Liver (tissue), 9 donors: ENCODE data around the gene PDLIM4. TPM values are rescaled to one million over a fixed set of nuclear protein-coding genes. Genes with fewer than 3 reads are reported as not detected.
A peak's percentile ranks its signal among the peaks of the same experiment; 100 is the strongest.

Experiments
- DNase-seq: peaks from one replicate; pipeline ENCODE4 v3.0.0-alpha.2; 2017; ENCODE audit warnings: low spot score
- H3K27ac ChIP-seq, 2 donors: one replicate each; pipeline ENCODE4 v1.7.0; 2013; ENCODE audit warnings: inconsistent platforms in 2 of 2, low read length in 2 of 2, control low read depth in 1 of 2, low read depth in 1 of 2, mild to moderate bottlenecking in 1 of 2
- H3K27me3 ChIP-seq, 4 donors: one replicate each; pipeline versions ENCODE4 v1.6.1 to v1.7.0; 2013; ENCODE audit warnings: low read length in 3 of 4, inconsistent platforms in 1 of 4, mild to moderate bottlenecking in 1 of 4, moderate library complexity in 1 of 4; ENCODE audit not compliant: control insufficient read depth in 4 of 4, insufficient read depth in 4 of 4
- H3K36me3 ChIP-seq, 4 donors: one replicate each; pipeline versions ENCODE4 v1.6.1 to v1.7.0; 2013; ENCODE audit warnings: low read length in 3 of 4, mild to moderate bottlenecking in 3 of 4, low read depth in 1 of 4, moderate library complexity in 1 of 4; ENCODE audit not compliant: control insufficient read depth in 4 of 4, insufficient read depth in 3 of 4
- H3K4me1 ChIP-seq, 4 donors: one replicate each; pipeline versions ENCODE4 v1.6.1 to v1.7.0; 2013; ENCODE audit warnings: low read length in 3 of 4, mild to moderate bottlenecking in 3 of 4, moderate library complexity in 1 of 4; ENCODE audit not compliant: control insufficient read depth in 4 of 4, insufficient read depth in 4 of 4
- H3K4me3 ChIP-seq, 3 donors: one replicate each; pipeline versions ENCODE4 v1.6.1 to v1.7.0; 2013; ENCODE audit warnings: low read length in 3 of 3, control low read depth in 1 of 3, low read depth in 1 of 3, mild to moderate bottlenecking in 1 of 3
- H3K9ac ChIP-seq, 2 donors: one replicate each; pipeline ENCODE4 v1.7.0; 2013; ENCODE audit warnings: low read length in 2 of 2, mild to moderate bottlenecking in 2 of 2, moderate library complexity in 2 of 2, control low read depth in 1 of 2, low read depth in 1 of 2
- H3K9me3 ChIP-seq, 4 donors: one replicate each; pipeline versions ENCODE4 v1.6.1 to v1.7.0; 2013; ENCODE audit warnings: low read length in 3 of 4; ENCODE audit not compliant: control insufficient read depth in 4 of 4
- ATF3 ChIP-seq: IDR thresholded peaks from 2 replicates; pipeline ENCODE4 v1.6.1; 2016; ENCODE audit warnings: antibody characterized with exemption
- CTCF ChIP-seq: fragments of 150-350 bp; IDR thresholded peaks from 2 replicates; pipeline ENCODE4 v1.5.1; 2017; ENCODE audit warnings: improper control_type of control experiment, low read depth, low read length; ENCODE audit not compliant: missing input control
- EGR1 ChIP-seq, 2 donors: IDR thresholded peaks; 2 replicates each; pipeline ENCODE4 v1.6.1; 2016 to 2018; ENCODE audit warnings: antibody characterized with exemption in 2 of 2, low read depth in 2 of 2
- FOXA1 ChIP-seq: IDR thresholded peaks from 2 replicates; pipeline ENCODE4 v1.6.1; 2016; ENCODE audit warnings: antibody characterized with exemption
- FOXA2 ChIP-seq: IDR thresholded peaks from 2 replicates; pipeline ENCODE4 v1.6.1; 2016; ENCODE audit warnings: antibody characterized with exemption
- GABPA ChIP-seq, 2 donors: IDR thresholded peaks in 1 of 2; conservative IDR thresholded peaks in 1 of 2; 2 replicates each; pipeline ENCODE4 v1.6.1; 2016; ENCODE audit warnings: antibody characterized with exemption in 2 of 2, mild to moderate bottlenecking in 1 of 2, moderate library complexity in 1 of 2
- HNF4A ChIP-seq, 2 donors: conservative IDR thresholded peaks; 2 replicates each; pipeline ENCODE4 v1.6.1; 2016; ENCODE audit warnings: antibody characterized with exemption in 2 of 2, mild to moderate bottlenecking in 2 of 2
- HNF4G ChIP-seq: IDR thresholded peaks from 2 replicates; pipeline ENCODE4 v1.6.1; 2016; ENCODE audit warnings: antibody characterized with exemption
- JUND ChIP-seq, 2 donors: IDR thresholded peaks; 2 replicates each; pipeline ENCODE4 v1.6.1; 2016; ENCODE audit warnings: antibody characterized with exemption in 2 of 2
- MAX ChIP-seq: IDR thresholded peaks from 2 replicates; pipeline ENCODE4 v1.6.1; 2016; ENCODE audit warnings: antibody characterized with exemption
- NR2F2 ChIP-seq: IDR thresholded peaks from 2 replicates; pipeline ENCODE4 v1.6.1; 2016; ENCODE audit warnings: antibody characterized with exemption
- RAD21 ChIP-seq, 2 donors: IDR thresholded peaks; 2 replicates each; pipeline ENCODE4 v1.6.1; 2016; ENCODE audit warnings: antibody characterized with exemption in 2 of 2, mild to moderate bottlenecking in 2 of 2
- REST ChIP-seq: IDR thresholded peaks from 2 replicates; pipeline ENCODE4 v1.6.1; 2016; ENCODE audit warnings: antibody characterized with exemption, mild to moderate bottlenecking
- RXRA ChIP-seq, 2 donors: IDR thresholded peaks; 2 replicates each; pipeline ENCODE4 v1.6.1; 2017 to 2018; ENCODE audit warnings: antibody characterized with exemption in 2 of 2, mild to moderate bottlenecking in 1 of 2
- SP1 ChIP-seq: IDR thresholded peaks from 2 replicates; pipeline ENCODE4 v1.6.1; 2018; ENCODE audit warnings: antibody characterized with exemption, mild to moderate bottlenecking
- TAF1 ChIP-seq: conservative IDR thresholded peaks from 2 replicates; pipeline ENCODE4 v1.6.1; 2016; ENCODE audit warnings: antibody characterized with exemption, mild to moderate bottlenecking
- YY1 ChIP-seq: IDR thresholded peaks from 2 replicates; pipeline ENCODE4 v1.6.1; 2016; ENCODE audit warnings: antibody characterized with exemption, mild to moderate bottlenecking
- ZBTB33 ChIP-seq: IDR thresholded peaks from 2 replicates; pipeline ENCODE4 v1.6.1; 2016; ENCODE audit warnings: antibody characterized with exemption
- WGBS: extraction: QIAGEN DNeasy Blood & Tissue Kit; methylation state at CpG from one replicate; pipeline ENCODE4 v1.1.7; 2013; 5-methylcytosine and 5-hydroxymethylcytosine counted together
- polyA plus RNA-seq, 2 donors: library from polyadenylated mRNA; stranded (reverse) in 1 of 2; unstranded in 1 of 2; fragments of 200-250 nt in 1 of 2; fragments of >200 nt in 1 of 2; fragmentation: Nextera tagmentation in 1 of 2; extraction: Ambion mirVana in 1 of 2; gene quantifications; one replicate each; pipeline versions ENCODE4 v1.2.1 to v1.2.3, GENCODE V29; 2013 to 2015
- total RNA-seq, 2 donors: library from RNA; depleted of rRNA; stranded (reverse); fragments of >200 nt; gene quantifications; one replicate each; pipeline ENCODE4 v1.2.3, GENCODE V29; 2014
- donor health status: healthy.
- donor health status: healthy.
- donor health status: healthy.
- donor health status: healthy.
- donor health status: healthy.

The PDLIM4 gene
- total and polyA plus RNA-seq, 4 donors: 0.25 to 0.93 (median 0.65) TPM

GRCh38 chr5:132289097-132289496 lies 31.6 kb downstream of the PDLIM4 start:
- Histone ChIP-seq H3K9ac (no peak overlapping the region), H3K27me3 (no peaks in the 10 kb centered on the region), H3K27ac (no peak overlapping the region), H3K9me3 (no peaks in the 10 kb centered on the region), H3K4me1 (peaks cover 0 to 7% (median 5%) of the 10 kb centered on the region in 4 donors), H3K4me3 (no peak overlapping the region), H3K36me3 (no peaks in the 10 kb centered on the region)
- no peak for DNase-seq
- WGBS: 92% methylated on average over 3 of the region's 3 CpGs
- TF ChIP-seq FOXA2: no peak
- TF ChIP-seq TAF1: no peak
- no peak for TF ChIP-seq MAX
- TF ChIP-seq GABPA (IDR thresholded peaks at IDR 0.05 in 1 of 2, conservative IDR thresholded peaks at IDR 0.05 in 1 of 2): no peak
- TF ChIP-seq REST: no peak
- TF ChIP-seq CTCF: no peak
- TF ChIP-seq ATF3: no peak
- no peak for TF ChIP-seq EGR1 (IDR thresholded peaks at IDR 0.05; ENCODE audit: low read depth in 2 of 2)
- TF ChIP-seq SP1: no peak

- Histone ChIP-seq H3K4me1 (peaks cover 5 to 18% (median 12%) of the 10 kb centered on the region in 4 donors), H3K4me3 (no peak overlapping the region), H3K9me3 (no peaks in the 10 kb centered on the region), H3K27me3 (no peaks in the 10 kb centered on the region), H3K36me3 (no peaks in the 10 kb centered on the region), H3K9ac (no peak overlapping the region), H3K27ac (no peak overlapping the region)
- peak; percentile 20 for DNase-seq
- 94% methylated on average over 2 of the region's 2 CpGs for WGBS
- TF ChIP-seq EGR1 (IDR thresholded peaks at IDR 0.05; ENCODE audit: low read depth in 2 of 2) (no peak), FOXA2 (no peak), ATF3 (no peak), NR2F2 (no peak), JUND (IDR thresholded peaks at IDR 0.05) (no peak), RXRA (IDR thresholded peaks at IDR 0.05) (no peak), CTCF (no peak), FOXA1 (no peak), YY1 (no peak), GABPA (IDR thresholded peaks at IDR 0.05 in 1 of 2, conservative IDR thresholded peaks at IDR 0.05 in 1 of 2) (no peak), SP1 (no peak), MAX (no peak), HNF4G (no peak), ZBTB33 (no peak), HNF4A (conservative IDR thresholded peaks at IDR 0.05) (no peak), RAD21 (IDR thresholded peaks at IDR 0.05) (no peak)
These were observed 33.5 kb downstream of the PDLIM4 start for GRCh38 chr5:132291026-132291425.
